ENCODE data around the gene HECTD4.
A peak's percentile ranks its signal among the peaks of the same experiment; 100 is the strongest.

The HECTD4 gene

DNA sequence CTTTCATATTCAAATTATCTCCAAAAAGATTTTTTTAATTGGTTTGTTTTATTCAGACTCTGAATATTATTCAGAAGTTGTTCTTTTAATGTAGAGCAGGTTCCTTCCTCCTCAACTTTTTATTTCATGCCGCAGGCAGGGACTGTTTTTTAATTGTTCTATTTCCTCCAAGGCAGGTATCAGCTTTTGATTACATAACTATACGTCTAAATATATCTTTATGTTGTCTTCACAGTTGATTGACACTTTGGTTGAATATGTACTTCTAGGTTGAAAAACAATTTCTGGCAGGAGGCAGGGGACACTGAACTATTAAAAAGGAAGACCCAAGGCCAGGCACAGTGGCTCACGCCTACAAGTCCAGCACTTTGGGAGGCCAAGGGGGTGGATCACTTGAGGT, 82.5 kb downstream of the HECTD4 start:
- TF ChIP-seq, protein P1, sequence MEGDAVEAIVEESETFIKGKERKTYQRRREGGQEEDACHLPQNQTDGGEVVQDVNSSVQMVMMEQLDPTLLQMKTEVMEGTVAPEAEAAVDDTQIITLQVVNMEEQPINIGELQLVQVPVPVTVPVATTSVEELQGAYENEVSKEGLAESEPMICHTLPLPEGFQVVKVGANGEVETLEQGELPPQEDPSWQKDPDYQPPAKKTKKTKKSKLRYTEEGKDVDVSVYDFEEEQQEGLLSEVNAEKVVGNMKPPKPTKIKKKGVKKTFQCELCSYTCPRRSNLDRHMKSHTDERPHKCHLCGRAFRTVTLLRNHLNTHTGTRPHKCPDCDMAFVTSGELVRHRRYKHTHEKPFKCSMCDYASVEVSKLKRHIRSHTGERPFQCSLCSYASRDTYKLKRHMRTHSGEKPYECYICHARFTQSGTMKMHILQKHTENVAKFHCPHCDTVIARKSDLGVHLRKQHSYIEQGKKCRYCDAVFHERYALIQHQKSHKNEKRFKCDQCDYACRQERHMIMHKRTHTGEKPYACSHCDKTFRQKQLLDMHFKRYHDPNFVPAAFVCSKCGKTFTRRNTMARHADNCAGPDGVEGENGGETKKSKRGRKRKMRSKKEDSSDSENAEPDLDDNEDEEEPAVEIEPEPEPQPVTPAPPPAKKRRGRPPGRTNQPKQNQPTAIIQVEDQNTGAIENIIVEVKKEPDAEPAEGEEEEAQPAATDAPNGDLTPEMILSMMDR (conservative IDR thresholded peaks at IDR 0.05; ENCODE audit: control insufficient read depth, insufficient read depth, low read depth, low read length) = no peak
- no peak overlapping the region for H3K4me3 ChIP-seq (ENCODE audit: control insufficient read depth, low read depth, low read length)
- no peak for DNase-seq (ENCODE audit: low read depth)

- DNase-seq (ENCODE audit: low read depth) = no peak
- no peak overlapping the region for H3K4me3 ChIP-seq (ENCODE audit: control insufficient read depth, low read depth, low read length)
- TF ChIP-seq, protein P1 (conservative IDR thresholded peaks at IDR 0.05; ENCODE audit: control insufficient read depth, insufficient read depth, low read depth, low read length) = no peak
These were observed 85.0 kb downstream of the HECTD4 start for GRCh38 chr12:112297188-112297587.

GRCh38 chr12:112296183-112296582, 86.0 kb downstream of the HECTD4 start:
- no peak overlapping the region for H3K4me3 ChIP-seq (ENCODE audit: control insufficient read depth, low read depth, low read length)
- no peak for DNase-seq (ENCODE audit: low read depth)
- TF ChIP-seq, protein P1 (conservative IDR thresholded peaks at IDR 0.05; ENCODE audit: control insufficient read depth, insufficient read depth, low read depth, low read length) = no peak

DNA sequence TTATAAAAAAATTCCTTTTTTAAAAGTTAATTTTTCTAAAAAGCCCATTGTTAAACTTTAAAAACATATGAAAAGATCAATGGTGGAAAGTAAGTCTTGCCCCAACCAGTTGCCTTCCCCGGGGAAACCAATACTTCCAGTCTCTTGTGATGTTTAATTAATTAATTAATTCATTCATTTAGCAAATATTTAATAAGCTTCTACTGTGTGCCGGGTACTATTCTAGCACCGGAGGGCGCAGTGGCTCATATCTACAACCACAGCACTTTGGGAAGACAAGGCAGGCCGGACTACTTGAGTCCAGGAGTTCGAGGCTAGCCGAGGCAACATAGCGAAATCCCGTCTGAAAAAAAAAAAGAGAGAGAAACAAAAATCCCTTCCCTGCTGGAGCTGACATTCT, 87.4 kb downstream of the HECTD4 start:
- no peak overlapping the region for H3K4me3 ChIP-seq (ENCODE audit: control insufficient read depth, low read depth, low read length)
- TF ChIP-seq, protein P1 (conservative IDR thresholded peaks at IDR 0.05; ENCODE audit: control insufficient read depth, insufficient read depth, low read depth, low read length) = peak; percentile 32
- DNase-seq (ENCODE audit: low read depth) = peak; percentile 34

DNA sequence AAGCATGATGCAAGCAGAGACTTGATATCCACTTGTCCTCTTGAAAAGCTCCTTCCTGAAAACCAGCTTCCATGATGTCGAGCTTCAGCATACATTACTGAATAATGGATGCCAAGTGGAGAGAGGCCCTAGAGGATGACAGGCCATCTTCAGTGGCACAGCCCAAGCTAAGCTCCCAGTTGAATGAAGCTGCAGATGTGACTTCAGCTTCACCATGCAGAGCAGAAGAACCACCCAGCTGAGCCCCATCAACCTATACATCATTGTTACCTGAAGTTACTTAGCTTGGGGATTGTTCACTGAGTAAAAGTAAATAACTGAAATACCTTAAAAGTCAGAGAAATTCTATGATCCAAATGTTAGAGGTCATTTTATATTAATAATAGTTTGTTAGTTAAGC, 93.6 kb downstream of the HECTD4 start:
- no peak overlapping the region for H3K4me3 ChIP-seq (ENCODE audit: control insufficient read depth, low read depth, low read length)
- TF ChIP-seq, protein P1 (conservative IDR thresholded peaks at IDR 0.05; ENCODE audit: control insufficient read depth, insufficient read depth, low read depth, low read length) = no peak
- no peak for DNase-seq (ENCODE audit: low read depth)

GRCh38 chr12:112285600-112286401, 96.4 kb downstream of the HECTD4 start:
- no peak for DNase-seq (ENCODE audit: low read depth)
- H3K4me3 ChIP-seq (ENCODE audit: control insufficient read depth, low read depth, low read length) = no peak overlapping the region
- TF ChIP-seq, protein P1 (conservative IDR thresholded peaks at IDR 0.05; ENCODE audit: control insufficient read depth, insufficient read depth, low read depth, low read length) = no peak

Measured in fibroblast of mammary gland (primary cell).